Mesenchymal stem cell (in vitro differentiated cells and primary cell): Measurements from ENCODE around the gene SPAG17.

Experiments
- DNase-seq: peaks from one replicate; pipeline ENCODE4 v3.0.0-alpha.2; 2013
- H2AFZ ChIP-seq: one replicate; pipeline ENCODE4 v1.6.1; 2013; ENCODE audit warnings: low read depth, mild to moderate bottlenecking, control low read depth, inconsistent platforms, low read length, moderate library complexity
- H2AK5ac ChIP-seq: 2 replicates; pipeline ENCODE4 v1.6.1; 2013; ENCODE audit warnings: low read length, moderate library complexity, mild to moderate bottlenecking, inconsistent platforms; ENCODE audit not compliant: severe bottlenecking
- H2BK120ac ChIP-seq: one replicate; pipeline ENCODE4 v1.6.1; 2013; ENCODE audit warnings: low read depth, mild to moderate bottlenecking, inconsistent platforms, low read length, moderate library complexity
- H2BK12ac ChIP-seq, 2 experiments: one replicate each; pipeline ENCODE4 v1.6.1; 2013; ENCODE audit warnings: inconsistent platforms in 2 of 2, low read length in 2 of 2, mild to moderate bottlenecking in 2 of 2, moderate library complexity in 2 of 2, control low read depth in 1 of 2
- H2BK15ac ChIP-seq: one replicate; pipeline ENCODE4 v1.6.1; 2013; ENCODE audit warnings: mild to moderate bottlenecking, low read depth, inconsistent platforms; ENCODE audit not compliant: poor library complexity, severe bottlenecking
- H2BK5ac ChIP-seq: 2 replicates; pipeline ENCODE4 v1.6.1; 2013; ENCODE audit warnings: low read depth, mild to moderate bottlenecking, low read length, control low read depth, inconsistent platforms; ENCODE audit not compliant: poor library complexity, severe bottlenecking
- H3K14ac ChIP-seq, 2 experiments: one replicate each; pipeline ENCODE4 v1.6.1; 2013; ENCODE audit warnings: inconsistent platforms in 2 of 2, low read length in 2 of 2, control low read depth in 1 of 2, mild to moderate bottlenecking in 1 of 2, moderate library complexity in 1 of 2
- H3K18ac ChIP-seq, 2 experiments: one replicate each; pipeline ENCODE4 v1.6.1; 2013; ENCODE audit warnings: inconsistent platforms in 2 of 2, low read length in 2 of 2, control low read depth in 1 of 2, low read depth in 1 of 2, mild to moderate bottlenecking in 1 of 2
- H3K23ac ChIP-seq, 2 experiments: one replicate each; pipeline ENCODE4 v1.6.1; 2013; ENCODE audit warnings: inconsistent platforms in 2 of 2, low read length in 2 of 2, mild to moderate bottlenecking in 2 of 2, moderate library complexity in 2 of 2, control low read depth in 1 of 2
- H3K27ac ChIP-seq: 2 replicates; pipeline ENCODE4 v1.5.1; 2013; ENCODE audit warnings: mild to moderate bottlenecking, moderate library complexity, low read length, control low read depth, inconsistent platforms; ENCODE audit not compliant: poor library complexity, severe bottlenecking
- H3K27me3 ChIP-seq, 2 experiments: 2 replicates each; pipeline versions ENCODE4 v1.6.1 to v1.7.0; 2013; ENCODE audit warnings: low read length in 2 of 2, mild to moderate bottlenecking in 2 of 2, moderate library complexity in 2 of 2, control low read depth in 1 of 2, inconsistent platforms in 1 of 2; ENCODE audit not compliant: control insufficient read depth in 1 of 2, insufficient read depth in 1 of 2
- H3K36me3 ChIP-seq, 2 experiments: 2 replicates each; pipeline versions ENCODE4 v1.6.1 to v1.7.0; 2013; ENCODE audit warnings: low read length in 2 of 2, control low read depth in 1 of 2, inconsistent platforms in 1 of 2, low read depth in 1 of 2, mild to moderate bottlenecking in 1 of 2; ENCODE audit not compliant: insufficient read depth in 2 of 2, control insufficient read depth in 1 of 2
- H3K4ac ChIP-seq, 2 experiments: one replicate each; pipeline ENCODE4 v1.6.1; 2013; ENCODE audit warnings: inconsistent platforms in 2 of 2, low read length in 2 of 2, mild to moderate bottlenecking in 2 of 2, moderate library complexity in 2 of 2, control low read depth in 1 of 2, low read depth in 1 of 2
- H3K4me1 ChIP-seq: 2 replicates; pipeline ENCODE4 v1.6.1; 2013; ENCODE audit warnings: low read depth, low read length, control low read depth; ENCODE audit not compliant: control insufficient read depth, insufficient read depth
- H3K4me2 ChIP-seq: 2 replicates; pipeline ENCODE4 v1.6.1; 2013; ENCODE audit warnings: low read length, mild to moderate bottlenecking, inconsistent platforms; ENCODE audit not compliant: poor library complexity, severe bottlenecking
- H3K4me3 ChIP-seq, 2 experiments: 2 replicates each; pipeline versions ENCODE4 v1.5.1 to v1.7.0; 2013; ENCODE audit warnings: low read length in 2 of 2, mild to moderate bottlenecking in 2 of 2, control low read depth in 1 of 2, low read depth in 1 of 2; ENCODE audit not compliant: insufficient read depth in 1 of 2
- H3K79me1 ChIP-seq: replicated peaks from 2 replicates; pipeline ENCODE4 v1.6.1; 2013; ENCODE audit warnings: mild to moderate bottlenecking, control low read depth, low read length, inconsistent platforms; ENCODE audit not compliant: poor library complexity, severe bottlenecking
- H3K9ac ChIP-seq: 2 replicates; pipeline ENCODE4 v1.7.0; 2013; ENCODE audit warnings: mild to moderate bottlenecking, low read length, moderate library complexity
- H3K9me3 ChIP-seq: 2 replicates; pipeline ENCODE4 v1.7.0; 2013; ENCODE audit warnings: mild to moderate bottlenecking, low read length; ENCODE audit not compliant: control insufficient read depth
- H4K8ac ChIP-seq: one replicate; pipeline ENCODE4 v1.6.1; 2013; ENCODE audit warnings: inconsistent platforms, mild to moderate bottlenecking, low read length, moderate library complexity
- H4K91ac ChIP-seq: one replicate; pipeline ENCODE4 v1.6.1; 2013; ENCODE audit warnings: mild to moderate bottlenecking, low read length, inconsistent platforms
- whole genome bisulfite sequencing: methylation state at CpG from one replicate; pipeline ENCODE4 v1.1.7; 2013; ENCODE audit warnings: mixed read lengths; 5-methylcytosine and 5-hydroxymethylcytosine counted together

The SPAG17 gene

DNA sequence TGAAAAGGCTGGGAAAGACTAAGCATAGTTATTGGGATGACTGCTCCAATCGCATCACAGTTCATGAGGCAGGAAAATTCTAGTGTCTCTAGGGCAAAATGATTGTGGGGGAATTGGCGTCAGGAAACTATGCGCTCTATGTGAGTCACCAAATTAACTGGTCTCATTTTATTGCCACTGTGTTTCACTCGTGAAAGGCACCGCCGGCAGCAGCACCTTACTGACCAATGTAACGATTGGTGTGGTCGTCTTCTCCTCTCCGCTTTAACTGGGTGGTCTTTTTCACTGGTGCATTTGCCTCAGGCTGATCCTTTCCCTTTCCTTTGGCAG, 83.5 kb downstream of the SPAG17 start:
- Histone ChIP-seq H2AK5ac (no peak overlapping the region), H3K4ac (no peak overlapping the region), H3K18ac (no peak overlapping the region), H3K9me3 (no peaks in the 10 kb centered on the region), H2BK5ac (no peak overlapping the region), H3K14ac (no peak overlapping the region), H2BK15ac (no peak overlapping the region), H3K9ac (no peak overlapping the region), H3K27ac (no peak overlapping the region), H3K4me1 (no peaks in the 10 kb centered on the region), H3K4me2 (no peak overlapping the region), H3K4me3 (peak overlapping the region in 1 of 2 experiments; percentile 63), H3K79me1 (no peaks in the 10 kb centered on the region), H2AFZ (no peak overlapping the region), H3K23ac (no peak overlapping the region), H2BK12ac (no peak overlapping the region), H3K27me3 (peaks cover 0 to 59% of the 10 kb centered on the region in 2 experiments), H2BK120ac (no peak overlapping the region), H4K8ac (no peak overlapping the region), H4K91ac (no peak overlapping the region), H3K36me3 (no peaks in the 10 kb centered on the region)
- 81% methylated on average over 9 of the region's 9 CpGs for WGBS
- DNase-seq: no peak

DNA sequence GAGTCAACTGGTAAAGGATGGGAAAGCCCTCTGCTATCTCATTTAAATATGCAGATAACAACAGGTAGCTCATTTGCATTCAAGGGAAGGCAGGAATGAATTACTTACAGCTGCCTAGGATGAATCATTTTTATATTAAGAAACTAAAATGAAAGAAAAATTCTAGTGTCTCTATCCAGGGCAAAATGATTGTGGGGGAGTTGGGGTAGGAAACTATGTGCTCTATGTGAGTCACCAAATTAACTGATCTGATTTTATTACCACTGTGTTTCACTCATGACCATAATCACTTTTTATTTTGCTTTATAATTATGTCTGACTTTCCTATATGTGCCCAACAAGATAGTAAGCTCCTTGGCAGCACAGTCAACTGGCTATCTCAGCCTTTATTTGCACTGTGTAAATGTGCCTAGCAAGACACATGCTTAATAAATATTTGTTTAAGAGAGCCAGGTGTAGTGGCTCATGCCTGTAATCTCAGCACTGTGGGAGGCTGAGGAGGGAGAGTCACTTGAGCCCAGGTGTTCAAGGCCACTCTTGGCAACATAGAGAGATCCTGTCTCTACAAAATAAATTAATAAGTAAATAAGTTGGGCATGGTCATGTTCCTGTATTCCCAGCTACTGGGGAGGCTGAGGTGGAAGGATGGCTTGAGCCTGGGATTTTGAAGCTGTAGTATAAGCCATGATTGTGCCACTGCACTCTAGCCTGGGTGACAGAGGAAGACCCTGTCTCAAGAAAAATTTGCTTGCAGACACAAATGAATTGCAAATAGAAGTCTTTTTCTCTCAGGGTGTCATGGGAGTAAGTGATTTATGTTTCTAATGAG, 84.1 kb downstream of the SPAG17 start:
- DNase-seq: no peak
- no peak overlapping the region for H2BK120ac ChIP-seq
- H2BK12ac ChIP-seq: no peak overlapping the region
- no peak overlapping the region for H3K9ac ChIP-seq
- no peak overlapping the region for H3K27ac ChIP-seq
- no peak overlapping the region for H3K14ac ChIP-seq
- no peaks in the 10 kb centered on the region for H3K4me1 ChIP-seq
- no peak overlapping the region for H3K4ac ChIP-seq
- H2AK5ac ChIP-seq: no peak overlapping the region
- H4K91ac ChIP-seq: no peak overlapping the region
- no peaks in the 10 kb centered on the region for H3K79me1 ChIP-seq
- no peak overlapping the region for H3K23ac ChIP-seq
- H3K36me3 ChIP-seq: no peaks in the 10 kb centered on the region
- H2BK15ac ChIP-seq: no peak overlapping the region
- H3K4me2 ChIP-seq: no peak overlapping the region
- no peak overlapping the region for H2BK5ac ChIP-seq
- H4K8ac ChIP-seq: no peak overlapping the region
- H2AFZ ChIP-seq: no peak overlapping the region
- no peak overlapping the region for H3K18ac ChIP-seq
- H3K4me3 ChIP-seq: peak overlapping the region in 1 of 2 experiments; percentile 63
- H3K9me3 ChIP-seq: no peaks in the 10 kb centered on the region
- peaks cover 0 to 59% of the 10 kb centered on the region in 2 experiments for H3K27me3 ChIP-seq

DNA sequence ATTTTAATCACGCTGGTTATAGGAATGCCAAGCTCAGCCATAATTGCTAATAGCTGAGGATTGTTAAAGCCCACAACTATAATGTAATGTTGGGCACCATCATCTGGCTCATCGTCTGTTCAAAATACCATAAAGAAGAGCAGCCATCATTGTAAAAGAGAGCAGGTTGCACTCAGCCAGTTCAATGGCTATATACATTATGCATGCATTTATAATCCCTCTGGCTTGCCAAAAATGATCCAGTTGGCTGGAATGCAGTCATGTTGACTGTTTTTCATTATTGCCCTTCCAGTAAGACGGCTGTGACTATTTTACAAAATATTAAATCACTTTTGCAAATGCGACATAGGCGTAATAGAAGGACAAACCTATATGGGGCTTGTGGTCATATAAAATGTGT, 85.3 kb downstream of the SPAG17 start:
- Histone ChIP-seq H3K4me3 (no peak overlapping the region), H3K79me1 (no peaks in the 10 kb centered on the region)

DNA sequence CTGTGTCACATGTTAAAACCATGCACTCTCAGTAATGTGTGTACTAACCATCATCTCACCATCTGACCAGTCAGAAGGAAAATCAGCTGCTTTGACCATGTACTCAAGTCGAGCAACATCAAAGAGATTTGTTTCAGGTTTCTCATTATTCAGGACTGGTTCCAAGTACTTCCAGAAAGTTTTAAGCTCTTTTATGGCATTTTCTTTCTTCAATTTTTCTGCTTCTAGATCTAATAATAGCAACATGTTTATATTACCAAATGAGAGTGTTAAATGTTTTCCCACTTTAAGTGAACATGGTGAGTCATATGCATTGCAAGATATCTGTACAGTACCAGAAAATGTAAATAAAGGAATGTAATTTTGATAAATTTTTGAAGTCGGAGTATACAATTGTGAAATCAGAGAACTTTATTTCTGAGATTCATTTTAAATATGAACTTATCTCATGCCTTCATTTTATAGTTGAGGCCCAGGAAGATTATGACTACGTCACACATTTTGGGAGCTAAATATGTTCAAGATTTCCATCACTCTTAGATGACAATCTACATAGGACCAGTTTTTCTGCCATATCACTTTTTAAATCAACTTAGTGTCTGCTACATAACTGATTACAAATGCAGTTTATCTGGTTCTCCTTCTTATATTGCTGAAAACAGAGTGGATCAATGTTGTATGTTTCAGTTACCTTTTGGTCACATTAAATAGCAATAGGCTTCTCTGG, 87.2 kb downstream of the SPAG17 start:
- peak; percentile 58 for DNase-seq
- Histone ChIP-seq H3K18ac (no peak overlapping the region), H3K4me3 (no peak overlapping the region), H3K4me1 (no peaks in the 10 kb centered on the region), H2AK5ac (no peak overlapping the region), H3K27ac (no peak overlapping the region), H3K9ac (no peak overlapping the region), H3K23ac (no peak overlapping the region), H3K36me3 (no peaks in the 10 kb centered on the region), H3K14ac (no peak overlapping the region), H3K4me2 (no peak overlapping the region), H4K91ac (no peak overlapping the region), H3K27me3 (peaks cover 0 to 45% of the 10 kb centered on the region in 2 experiments), H2BK5ac (no peak overlapping the region), H2AFZ (no peak overlapping the region), H2BK15ac (no peak overlapping the region), H2BK12ac (no peak overlapping the region), H3K4ac (no peak overlapping the region), H3K79me1 (no peaks in the 10 kb centered on the region), H2BK120ac (no peak overlapping the region), H4K8ac (no peak overlapping the region), H3K9me3 (no peaks in the 10 kb centered on the region)
- WGBS: 69% methylated on average over 2 of the region's 3 CpGs

More for the DNA sequence above, 85.3 kb downstream of the SPAG17 start:
- H3K14ac ChIP-seq: no peak overlapping the region
- DNase-seq: no peak
- no peaks in the 10 kb centered on the region for H3K9me3 ChIP-seq
- H2BK5ac ChIP-seq: no peak overlapping the region
- no peak overlapping the region for H4K91ac ChIP-seq
- H3K4me2 ChIP-seq: no peak overlapping the region
- no peaks in the 10 kb centered on the region for H3K36me3 ChIP-seq
- peaks cover 0 to 57% of the 10 kb centered on the region in 2 experiments for H3K27me3 ChIP-seq
- no peaks in the 10 kb centered on the region for H3K4me1 ChIP-seq
- no peak overlapping the region for H2AK5ac ChIP-seq
- WGBS: 89% methylated on average over 5 of the region's 5 CpGs
- H2BK15ac ChIP-seq: no peak overlapping the region
- H2BK12ac ChIP-seq: no peak overlapping the region
- no peak overlapping the region for H2BK120ac ChIP-seq
- no peak overlapping the region for H4K8ac ChIP-seq
- no peak overlapping the region for H3K23ac ChIP-seq
- no peak overlapping the region for H3K9ac ChIP-seq
- no peak overlapping the region for H3K4ac ChIP-seq
- H3K27ac ChIP-seq: no peak overlapping the region
- no peak overlapping the region for H3K18ac ChIP-seq
- H2AFZ ChIP-seq: no peak overlapping the region
